Measurements from ENCODE around the gene CLEC20A. TPM values are rescaled to one million over a fixed set of nuclear protein-coding genes. Genes with fewer than 3 reads are reported as not detected.

The CLEC20A gene
- total and polyA plus RNA-seq, 2 experiments from 2014 or later = not detected

- Mint-ChIP-seq H3K4me1 (peaks cover 20% of the 10 kb centered on the region), H3K27ac (no peak overlapping the region), H3K4me3 (no peak overlapping the region), H3K36me3 (ENCODE audit: low read depth) (no peaks in the 10 kb centered on the region), H3K27me3 (ENCODE audit: insufficient read depth, low read depth, poor library complexity) (peaks cover 2% of the 10 kb centered on the region), H3K9me3 (no peaks in the 10 kb centered on the region; the same call in 2 of the 3 replicates)
- Histone ChIP-seq H3F3A (replicated peaks; ENCODE audit: low read depth) (no peaks in the 10 kb centered on the region; the same call in 1 of the 2 replicates), H3K4me3 (no peak overlapping the region), H4K20me1 (replicated peaks; ENCODE audit: insufficient read depth) (no peaks in the 10 kb centered on the region), H3K9me2 (ENCODE audit: insufficient read depth) (no peaks in the 10 kb centered on the region; the same call in 1 of the 2 replicates), H3K27ac (ENCODE audit: low read depth) (no peak overlapping the region), H3K36me3 (ENCODE audit: insufficient read depth) (no peaks in the 10 kb centered on the region), H3K79me2 (replicated peaks; ENCODE audit: insufficient read depth) (no peaks in the 10 kb centered on the region), H3K4me2 (no peak overlapping the region), H2AFZ (peak overlapping the region; percentile 56; the same call in 1 of the 2 replicates), H3K4me1 (ENCODE audit: insufficient read depth) (no peaks in the 10 kb centered on the region; the same call in 1 of the 2 replicates), H3K27me3 (ENCODE audit: insufficient read depth) (no peaks in the 10 kb centered on the region)
- TF ChIP-seq STAT1 (IDR thresholded peaks at IDR 0.05; ENCODE audit: unreplicated experiment) (no peak), CTCF (conservative IDR thresholded peaks at IDR 0.05; ENCODE audit: low read depth in 2 of 2) (no peak), ETS1 (IDR thresholded peaks at IDR 0.05) (no peak)
- peak; percentile 39 for ATAC-seq
- DNase-seq (ENCODE audit: low spot score) = peak; percentile 61
Measured at GRCh38 chr1:178498896-178499675, 2.3 kb upstream of the CLEC20A start.

GRCh38 chr1:178497903-178498478, 1.2 kb upstream of the CLEC20A start:
- Histone ChIP-seq H3K36me3 (ENCODE audit: insufficient read depth) (no peaks in the 10 kb centered on the region), H3K4me2 (no peak overlapping the region), H3F3A (replicated peaks; ENCODE audit: low read depth) (no peaks in the 10 kb centered on the region; the same call in 1 of the 2 replicates), H3K9me2 (ENCODE audit: insufficient read depth) (no peaks in the 10 kb centered on the region; the same call in 1 of the 2 replicates), H3K27me3 (ENCODE audit: insufficient read depth) (no peaks in the 10 kb centered on the region), H2AFZ (0 out of 2 replicates have a peak overlapping the region, but pooled peaks have one; percentile 56), H3K4me1 (ENCODE audit: insufficient read depth) (no peaks in the 10 kb centered on the region; the same call in 1 of the 2 replicates), H3K4me3 (no peak overlapping the region), H3K79me2 (replicated peaks; ENCODE audit: insufficient read depth) (no peaks in the 10 kb centered on the region), H3K27ac (ENCODE audit: low read depth) (no peak overlapping the region), H4K20me1 (replicated peaks; ENCODE audit: insufficient read depth) (no peaks in the 10 kb centered on the region)
- H3K36me3 Mint-ChIP-seq (ENCODE audit: low read depth) = no peaks in the 10 kb centered on the region
- peaks cover 20% of the 10 kb centered on the region for H3K4me1 Mint-ChIP-seq
- H3K4me3 Mint-ChIP-seq = no peak overlapping the region
- H3K27me3 Mint-ChIP-seq (ENCODE audit: insufficient read depth, low read depth, poor library complexity) = peaks cover 2% of the 10 kb centered on the region
- H3K9me3 Mint-ChIP-seq = no peaks in the 10 kb centered on the region; the same call in 2 of the 3 replicates
- H3K27ac Mint-ChIP-seq = no peak overlapping the region
- ATAC-seq (no peak), DNase-seq (ENCODE audit: low spot score) (no peak)
- no peak for TF ChIP-seq ZNF114 (CRISPR knock-in tag; IDR thresholded peaks at IDR 0.05)
- no peak for TF ChIP-seq CREB1 (CRISPR knock-in tag; IDR thresholded peaks at IDR 0.05; ENCODE audit: low read depth)
- no peak for TF ChIP-seq CTCF (conservative IDR thresholded peaks at IDR 0.05; ENCODE audit: low read depth in 2 of 2)
- no peak for TF ChIP-seq ZNF462 (CRISPR knock-in tag; IDR thresholded peaks at IDR 0.05)
- TF ChIP-seq STAT1 (IDR thresholded peaks at IDR 0.05; ENCODE audit: unreplicated experiment) = no peak
- TF ChIP-seq POLR2AphosphoS5 (IDR thresholded peaks at IDR 0.05; ENCODE audit: low read depth) = no peak

Measured in GM23338 (cell line).